Measurements from ENCODE around the gene PDE7B.

DNA sequence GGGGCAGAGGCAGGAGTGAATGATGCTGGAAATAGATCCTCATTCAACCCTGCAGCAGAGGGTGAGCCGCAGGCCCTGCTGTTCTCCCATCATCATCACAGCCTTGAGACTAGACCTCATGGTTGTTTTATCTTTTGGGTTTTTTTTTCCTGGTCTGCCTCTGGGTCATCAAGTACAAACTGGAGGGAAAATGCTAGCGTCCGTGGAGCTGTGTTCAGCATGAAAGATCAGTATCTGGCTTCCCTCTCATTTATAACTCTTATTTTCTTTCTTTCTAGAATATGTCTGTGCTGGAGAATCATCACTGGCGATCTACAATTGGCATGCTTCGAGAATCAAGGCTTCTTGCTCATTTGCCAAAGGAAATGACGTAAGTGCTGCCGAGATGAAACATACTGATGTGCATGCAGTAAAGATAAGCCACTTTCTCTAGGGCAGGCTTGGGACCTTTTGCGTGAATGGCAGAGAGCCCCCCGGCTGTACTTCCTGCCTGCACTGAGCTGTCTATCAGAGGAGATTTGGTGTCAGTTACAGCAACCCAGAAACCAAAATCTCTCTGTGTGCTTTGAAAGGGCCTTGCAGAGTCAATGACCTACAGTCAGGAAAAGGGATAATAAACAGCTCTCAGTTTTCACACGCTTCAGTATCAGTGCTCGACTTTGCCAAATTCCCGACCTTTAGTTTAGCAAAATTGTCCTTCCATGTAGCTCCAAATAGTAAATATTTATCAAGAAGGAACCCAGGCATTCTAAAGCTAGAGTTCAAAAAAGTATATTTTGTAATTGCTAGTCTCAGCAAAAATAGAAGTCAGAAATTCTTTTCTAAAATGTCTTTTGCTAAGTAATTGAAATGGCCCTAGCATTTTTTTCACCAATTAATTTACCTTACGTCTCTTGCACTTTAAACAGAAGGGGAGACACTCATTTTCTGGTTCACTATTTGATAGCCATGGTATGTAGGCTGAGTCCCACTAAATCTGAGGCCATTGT, 322.3 kb downstream of the PDE7B start:
- TF ChIP-seq EZH2 (IDR thresholded peaks at IDR 0.05; ENCODE audit: borderline replicate concordance, insufficient read depth, low read depth, low read length, poor library complexity, severe bottlenecking): no peak
- TF ChIP-seq, protein P1, sequence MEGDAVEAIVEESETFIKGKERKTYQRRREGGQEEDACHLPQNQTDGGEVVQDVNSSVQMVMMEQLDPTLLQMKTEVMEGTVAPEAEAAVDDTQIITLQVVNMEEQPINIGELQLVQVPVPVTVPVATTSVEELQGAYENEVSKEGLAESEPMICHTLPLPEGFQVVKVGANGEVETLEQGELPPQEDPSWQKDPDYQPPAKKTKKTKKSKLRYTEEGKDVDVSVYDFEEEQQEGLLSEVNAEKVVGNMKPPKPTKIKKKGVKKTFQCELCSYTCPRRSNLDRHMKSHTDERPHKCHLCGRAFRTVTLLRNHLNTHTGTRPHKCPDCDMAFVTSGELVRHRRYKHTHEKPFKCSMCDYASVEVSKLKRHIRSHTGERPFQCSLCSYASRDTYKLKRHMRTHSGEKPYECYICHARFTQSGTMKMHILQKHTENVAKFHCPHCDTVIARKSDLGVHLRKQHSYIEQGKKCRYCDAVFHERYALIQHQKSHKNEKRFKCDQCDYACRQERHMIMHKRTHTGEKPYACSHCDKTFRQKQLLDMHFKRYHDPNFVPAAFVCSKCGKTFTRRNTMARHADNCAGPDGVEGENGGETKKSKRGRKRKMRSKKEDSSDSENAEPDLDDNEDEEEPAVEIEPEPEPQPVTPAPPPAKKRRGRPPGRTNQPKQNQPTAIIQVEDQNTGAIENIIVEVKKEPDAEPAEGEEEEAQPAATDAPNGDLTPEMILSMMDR (IDR thresholded peaks at IDR 0.05): no peak
